Right lobe of liver (tissue), 6 donors: ENCODE data around the gene PCBD1. TPM values are rescaled to one million over a fixed set of nuclear protein-coding genes. Genes with fewer than 3 reads are reported as not detected.
A peak's percentile ranks its signal among the peaks of the same experiment; 100 is the strongest.

ENCODE experiments used
- ATAC-seq, 4 donors: fragments of 200-7000 bp; cut with Tn5 transposase; one replicate each; pipeline ENCODE4 v1.9.1; 2020; ENCODE audit warnings: mild to moderate bottlenecking in 4 of 4, moderate library complexity in 4 of 4
- DNase-seq, 3 donors: peaks; one replicate each; pipeline ENCODE4 v3.0.0-alpha.2; 2020
- H3K27ac ChIP-seq, 3 donors: fragments of 200-600 bp; one replicate each; pipeline ENCODE4 v1.8.0; 2022
- H3K27me3 ChIP-seq, 2 donors: fragments of 200-600 bp; one replicate each; pipeline ENCODE4 v1.8.0; 2022
- H3K36me3 ChIP-seq, 4 donors: fragments of 200-600 bp; sonication (generic) in 1 of 4; one replicate each; pipeline versions ENCODE4 v1.5.1 to v1.8.0; 2017 to 2022; ENCODE audit warnings: control low read depth in 1 of 4
- H3K4me1 ChIP-seq, 4 donors: fragments of 200-600 bp; sonication (generic) in 1 of 4; one replicate each; pipeline versions ENCODE4 v1.5.1 to v1.8.0; 2017 to 2022; ENCODE audit warnings: control low read depth in 1 of 4
- H3K4me3 ChIP-seq, 3 donors: fragments of 200-600 bp; one replicate each; pipeline ENCODE4 v1.8.0; 2022
- H3K9me3 ChIP-seq, 4 donors: fragments of 200-600 bp; sonication (generic) in 1 of 4; one replicate each; pipeline versions ENCODE4 v1.5.1 to v1.8.0; 2017 to 2022; ENCODE audit warnings: control low read depth in 1 of 4
- POLR2A ChIP-seq: fragments of 450-650 bp; IDR thresholded peaks from one replicate; pipeline ENCODE4 v1.6.1; 2017; ENCODE audit warnings: antibody characterized with exemption, mild to moderate bottlenecking
- WGBS: methylation state at CpG from one replicate; pipeline ENCODE4 v1.1.6; 2018; ENCODE audit warnings: low coverage, low lambda C conversion rate; ENCODE audit not compliant: insufficient coverage; ENCODE audit errors: missing lambda C conversion rate; 5-methylcytosine and 5-hydroxymethylcytosine counted together
- intact Hi-C, 2 donors: fragments of 100-400 bp; cut with DNase I; formaldehyde crosslinking; loops; one replicate each; pipeline versions ENCODE4 v1.11.2 to v1.14.1; 2022
- total RNA-seq, 6 experiments: library from RNA; depleted of rRNA in 2 of 6; stranded (reverse); fragments of >200 nt in 2 of 6; fragmentation: NEBNext Ultra II Directional in 3 of 6; extraction: Animal tissue kit (Norgen Biotek cat#: 25700) in 3 of 6; gene quantifications; one replicate each; pipeline versions ENCODE4 v1.1.0 to v1.2.4, GENCODE V29; 2016 to 2023
- TF ChIP-seq, protein P1 (sequence below), 4 donors: fragments of 200-600 bp in 3 of 4; fragments of 450-650 bp in 1 of 4; IDR thresholded peaks; one replicate each; pipeline versions ENCODE4 v1.5.1 to v1.8.0; 2016 to 2022; ENCODE audit warnings: antibody characterized with exemption in 4 of 4, mild to moderate bottlenecking in 2 of 4
- donor health status: DM: no; HTN: yes; CAD: no.
- donor health status: DM: no; HTN: no; CAD: no.
- donor health status: DM: no; HTN: no; CAD: no.
- donor health status: DM: no; HTN: yes; CAD: no.
- donor health status: DM: no; HTN: yes; CAD: no.

PCBD1 gene
- total RNA-seq, 6 experiments from 2014 or later: 165 to 375 (median 230) TPM

GRCh38 chr10:70901276-70901878 is 13.0 kb upstream of the PCBD1 start:
- Histone ChIP-seq H3K9me3 (no peaks in the 10 kb centered on the region), H3K27ac (no peak overlapping the region), H3K36me3 (no peaks in the 10 kb centered on the region), H3K4me3 (no peak overlapping the region), H3K27me3 (no peaks in the 10 kb centered on the region), H3K4me1 (no peaks in the 10 kb centered on the region)
- DNase-seq (peak in 1 of 3 donors; percentile 13), ATAC-seq (no peak)
- WGBS: 67% methylated on average over 3 of the region's 13 CpGs
- intact Hi-C loops: loop anchor here in 1 of 2 donors (10.0 kb wide), 1 partner anchor 313 kb away; the partner anchor contains the start of gene UNC5B
- no peak for TF ChIP-seq POLR2A
- TF ChIP-seq, protein P1, sequence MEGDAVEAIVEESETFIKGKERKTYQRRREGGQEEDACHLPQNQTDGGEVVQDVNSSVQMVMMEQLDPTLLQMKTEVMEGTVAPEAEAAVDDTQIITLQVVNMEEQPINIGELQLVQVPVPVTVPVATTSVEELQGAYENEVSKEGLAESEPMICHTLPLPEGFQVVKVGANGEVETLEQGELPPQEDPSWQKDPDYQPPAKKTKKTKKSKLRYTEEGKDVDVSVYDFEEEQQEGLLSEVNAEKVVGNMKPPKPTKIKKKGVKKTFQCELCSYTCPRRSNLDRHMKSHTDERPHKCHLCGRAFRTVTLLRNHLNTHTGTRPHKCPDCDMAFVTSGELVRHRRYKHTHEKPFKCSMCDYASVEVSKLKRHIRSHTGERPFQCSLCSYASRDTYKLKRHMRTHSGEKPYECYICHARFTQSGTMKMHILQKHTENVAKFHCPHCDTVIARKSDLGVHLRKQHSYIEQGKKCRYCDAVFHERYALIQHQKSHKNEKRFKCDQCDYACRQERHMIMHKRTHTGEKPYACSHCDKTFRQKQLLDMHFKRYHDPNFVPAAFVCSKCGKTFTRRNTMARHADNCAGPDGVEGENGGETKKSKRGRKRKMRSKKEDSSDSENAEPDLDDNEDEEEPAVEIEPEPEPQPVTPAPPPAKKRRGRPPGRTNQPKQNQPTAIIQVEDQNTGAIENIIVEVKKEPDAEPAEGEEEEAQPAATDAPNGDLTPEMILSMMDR (IDR thresholded peaks at IDR 0.05): no peak

- Histone ChIP-seq H3K36me3 (no peaks in the 10 kb centered on the region), H3K4me3 (no peak overlapping the region), H3K27ac (no peak overlapping the region), H3K4me1 (no peaks in the 10 kb centered on the region), H3K9me3 (no peaks in the 10 kb centered on the region), H3K27me3 (no peaks in the 10 kb centered on the region)
- DNase-seq (peak in 1 of 3 donors; percentile 25), ATAC-seq (no peak)
- intact Hi-C loops: no loop called here
- TF ChIP-seq, protein P1 (IDR thresholded peaks at IDR 0.05): no peak
- TF ChIP-seq POLR2A: no peak
- WGBS: 40% methylated on average over 2 of the region's 4 CpGs
These were observed 10.7 kb upstream of the PCBD1 start for GRCh38 chr10:70899096-70899495.

- intact Hi-C loops: no loop called here
- no peaks in the 10 kb centered on the region for H3K9me3 ChIP-seq
- no peaks in the 10 kb centered on the region for H3K27me3 ChIP-seq
- ATAC-seq (no peak), DNase-seq (no peak)
- no peak overlapping the region for H3K27ac ChIP-seq
- 89% methylated on average over 3 of the region's 3 CpGs for WGBS
- H3K4me3 ChIP-seq: no peak overlapping the region
- H3K4me1 ChIP-seq: no peaks in the 10 kb centered on the region
- no peaks in the 10 kb centered on the region for H3K36me3 ChIP-seq
- no peak for TF ChIP-seq POLR2A
- TF ChIP-seq, protein P1 (IDR thresholded peaks at IDR 0.05): no peak
These were observed 10.3 kb upstream of the PCBD1 start for GRCh38 chr10:70898687-70899086.

GRCh38 chr10:70896551-70896950 is 8.2 kb upstream of the PCBD1 start:
- WGBS: 80% methylated on average over 1 of the region's 1 CpG
- no peak for TF ChIP-seq POLR2A
- TF ChIP-seq, protein P1 (IDR thresholded peaks at IDR 0.05): no peak
- DNase-seq: no peak
- no peaks in the 10 kb centered on the region for H3K36me3 ChIP-seq
- H3K4me1 ChIP-seq: no peaks in the 10 kb centered on the region
- H3K9me3 ChIP-seq: no peaks in the 10 kb centered on the region
- H3K27ac ChIP-seq: no peak overlapping the region
- no peak for ATAC-seq
- no peaks in the 10 kb centered on the region for H3K27me3 ChIP-seq
- intact Hi-C loops: no loop called here
- no peak overlapping the region for H3K4me3 ChIP-seq
